Ammon's horn (tissue), 1 donor: ENCODE measurements around the gene DQX1.

Source experiments
- DNase-seq: peaks from one replicate; pipeline ENCODE4 v3.0.0-alpha.2; 2016; ENCODE audit warnings: low spot score

DQX1 gene

DNA sequence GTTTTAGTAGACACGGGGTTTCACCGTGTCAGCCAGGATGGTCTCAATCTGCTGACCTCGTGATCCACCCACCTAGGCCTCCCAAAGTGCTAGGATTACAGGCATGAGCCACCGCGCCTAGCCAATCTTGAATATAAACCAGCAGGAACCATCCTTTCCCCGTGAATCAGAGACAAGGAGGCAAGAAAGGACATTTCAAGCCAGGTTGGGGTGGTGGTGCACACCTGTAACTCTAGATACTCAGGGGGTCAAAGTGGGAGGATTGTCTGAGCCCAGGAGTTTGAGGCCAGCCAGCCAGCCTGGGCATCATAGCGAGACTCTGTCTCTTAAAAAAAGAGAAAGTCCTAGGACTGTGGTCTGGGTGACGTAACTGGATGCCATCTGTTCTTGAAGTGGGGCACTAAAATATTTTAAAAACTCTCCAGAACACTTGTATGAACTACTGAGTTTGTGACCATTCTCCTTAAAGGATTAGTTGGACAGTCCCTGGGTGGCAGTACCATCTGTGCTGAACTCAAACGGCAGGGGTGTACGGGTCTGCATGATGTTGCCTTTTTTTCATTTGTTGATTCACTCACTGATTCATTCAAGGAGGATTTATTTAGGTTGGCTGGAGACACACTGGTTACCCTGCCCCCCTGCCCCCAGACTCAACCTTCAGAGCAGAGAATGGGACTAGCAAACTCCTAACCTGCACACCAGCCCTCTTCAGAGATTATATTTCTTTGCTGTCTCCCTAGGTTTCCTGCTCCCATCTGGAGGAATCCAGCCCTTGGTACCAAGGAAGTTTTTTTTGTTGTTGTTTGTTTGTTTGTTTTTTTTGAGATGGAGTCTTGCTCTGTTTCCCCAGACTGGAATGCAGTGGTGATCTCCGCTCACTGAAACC is 14.7 kb downstream of the DQX1 start:
- no peak for DNase-seq

DNA sequence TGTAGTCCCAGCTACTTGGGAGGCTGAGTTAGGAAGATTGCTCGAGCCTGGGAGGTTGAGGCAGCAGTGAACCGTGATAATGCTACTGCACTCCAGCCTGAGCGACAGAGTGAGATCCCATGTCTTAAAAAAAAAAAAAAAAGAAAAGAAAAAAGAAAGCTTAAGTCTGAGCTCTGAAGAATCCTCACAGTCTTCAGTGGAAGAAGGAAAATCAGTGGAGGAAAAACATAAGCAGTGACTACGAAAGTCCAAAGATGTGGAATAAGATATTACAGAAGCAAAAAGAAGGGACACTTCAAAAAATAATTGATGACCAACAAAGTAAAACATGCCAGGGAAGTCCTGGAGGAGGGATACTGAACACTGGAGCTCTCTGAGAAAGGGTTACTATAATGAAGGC is 15.8 kb downstream of the DQX1 start:
- DNase-seq: no peak

DNA sequence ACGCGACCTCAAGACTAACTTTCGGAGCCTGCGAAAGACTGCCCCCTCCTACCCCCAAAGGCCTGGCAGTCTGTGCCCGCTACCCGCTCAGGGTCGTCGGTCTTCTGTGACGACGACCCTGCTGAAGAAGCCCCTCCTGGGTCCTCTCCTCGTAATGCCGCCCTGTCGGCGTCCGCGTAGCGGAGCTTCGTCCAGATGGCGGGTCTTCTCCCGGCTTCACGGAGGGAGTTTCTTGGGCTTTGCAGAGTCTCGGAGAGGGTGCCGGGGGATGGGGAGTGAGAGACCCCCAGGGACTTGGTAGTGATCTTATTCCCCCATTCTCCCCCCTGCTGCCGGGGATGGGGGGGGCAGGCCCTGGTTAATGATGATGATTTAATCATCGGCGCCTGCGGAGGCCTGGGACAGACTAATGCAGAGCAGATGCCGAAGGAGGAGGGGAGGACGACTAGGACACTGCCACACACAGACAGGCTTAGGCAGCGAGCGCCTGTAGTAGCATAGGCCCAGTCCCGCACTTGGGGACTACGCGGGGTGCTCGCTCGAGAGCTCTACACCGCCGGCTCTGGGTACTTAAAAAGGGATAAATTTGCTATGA is 18.0 kb downstream of the DQX1 start:
- peak; percentile 59 for DNase-seq

DNA sequence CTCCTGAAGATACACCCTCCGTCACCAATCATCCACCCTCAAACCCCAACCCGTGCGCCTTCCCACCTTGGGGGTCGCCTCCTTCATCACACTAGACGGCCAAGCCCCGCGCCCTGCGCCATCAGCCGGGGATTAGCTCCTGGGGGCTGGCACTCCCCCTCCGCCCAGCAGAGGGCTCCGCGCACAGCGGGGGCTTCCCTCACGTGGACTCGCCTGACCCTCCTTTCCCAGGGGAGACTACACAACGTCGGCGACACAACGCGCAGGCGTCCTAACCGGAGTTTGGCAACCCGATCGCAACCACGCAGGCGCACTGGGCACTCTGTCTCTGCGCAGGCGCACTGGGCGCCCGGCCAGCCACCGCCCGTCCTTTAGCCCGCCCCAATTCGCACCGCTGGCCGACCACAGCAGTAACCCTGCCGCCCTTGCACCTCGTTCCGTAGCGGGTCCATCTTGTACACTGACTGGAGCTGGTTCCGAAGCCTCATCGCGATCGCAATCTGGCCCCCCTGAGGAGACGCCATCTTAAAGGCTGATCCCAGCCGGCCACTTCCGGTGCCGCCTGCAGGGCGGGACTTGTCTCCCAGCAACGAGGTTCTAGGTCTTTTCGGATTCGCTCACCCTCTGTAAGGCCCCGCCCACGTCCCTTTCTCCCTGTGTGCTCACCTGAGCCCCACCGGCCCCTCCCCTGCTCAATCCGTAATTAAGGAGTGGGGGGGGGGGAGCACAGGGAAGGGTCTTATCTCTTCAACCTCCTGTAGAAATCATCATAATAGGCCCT is 18.7 kb downstream of the DQX1 start, which contains the start of gene PCGF1:
PCGF1 (minus strand) TSS at position 551 of the 781 bp plus-strand sequence; CDS start at position 524, 27 bp downstream.
- peak; percentile 99 for DNase-seq

DNA sequence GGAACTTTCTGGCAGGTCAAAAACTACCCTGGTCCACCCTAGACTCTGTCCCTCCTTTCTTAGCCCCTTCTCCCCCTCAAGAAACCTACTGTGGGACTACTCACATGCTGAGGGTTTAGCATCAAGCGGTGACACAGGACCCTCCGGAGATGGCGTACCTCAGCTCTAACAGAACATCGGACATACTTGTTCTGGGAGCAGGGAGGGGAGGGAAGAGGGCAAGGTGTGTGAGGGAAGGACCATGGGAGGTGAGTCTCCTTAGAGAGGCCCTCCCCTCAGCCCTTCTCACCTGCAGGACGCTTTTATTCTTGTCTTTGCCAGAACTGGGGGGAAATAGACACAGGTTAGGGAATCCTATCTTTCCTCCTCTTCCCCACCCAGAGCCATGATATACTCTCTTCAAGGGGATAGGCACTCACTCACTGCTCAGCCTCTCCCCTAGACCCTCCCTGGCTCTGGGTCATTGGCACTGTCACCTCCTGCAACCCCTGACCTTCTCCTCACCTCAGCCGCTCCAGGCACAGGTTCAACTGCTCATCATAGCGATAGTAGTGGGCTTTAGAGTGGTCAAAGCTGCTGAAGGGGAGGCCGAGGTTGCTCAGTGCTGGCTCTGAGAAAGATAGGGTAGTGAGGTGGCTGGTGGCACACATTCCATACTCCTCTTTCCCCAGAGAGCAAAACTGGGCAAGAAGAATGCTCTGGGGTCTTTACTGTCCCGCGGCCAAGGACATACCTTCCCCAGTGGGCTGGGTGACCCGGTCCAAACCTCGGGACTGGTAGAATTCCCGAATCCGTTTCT is 20.4 kb downstream of the DQX1 start:
- no peak for DNase-seq

DNA sequence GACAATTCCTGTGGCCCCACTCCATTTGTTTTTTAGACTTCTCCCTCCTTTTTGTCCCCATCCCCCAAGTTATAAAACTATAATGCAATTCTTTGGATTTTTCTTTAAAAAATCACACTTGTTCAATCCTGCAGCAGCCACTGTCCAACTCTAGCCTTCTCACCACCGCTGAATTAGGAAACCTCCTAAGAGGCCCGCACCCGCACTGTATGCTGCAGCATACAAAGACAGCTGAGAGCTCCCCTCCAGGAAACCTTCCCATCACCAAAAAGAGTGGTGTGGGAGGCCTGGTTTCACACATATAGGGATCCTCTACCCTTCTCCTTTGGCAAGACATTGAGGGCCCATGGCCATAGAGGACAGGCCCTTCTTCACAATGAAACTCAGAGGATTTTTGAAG is 21.4 kb downstream of the DQX1 start:
- DNase-seq: no peak

DNA sequence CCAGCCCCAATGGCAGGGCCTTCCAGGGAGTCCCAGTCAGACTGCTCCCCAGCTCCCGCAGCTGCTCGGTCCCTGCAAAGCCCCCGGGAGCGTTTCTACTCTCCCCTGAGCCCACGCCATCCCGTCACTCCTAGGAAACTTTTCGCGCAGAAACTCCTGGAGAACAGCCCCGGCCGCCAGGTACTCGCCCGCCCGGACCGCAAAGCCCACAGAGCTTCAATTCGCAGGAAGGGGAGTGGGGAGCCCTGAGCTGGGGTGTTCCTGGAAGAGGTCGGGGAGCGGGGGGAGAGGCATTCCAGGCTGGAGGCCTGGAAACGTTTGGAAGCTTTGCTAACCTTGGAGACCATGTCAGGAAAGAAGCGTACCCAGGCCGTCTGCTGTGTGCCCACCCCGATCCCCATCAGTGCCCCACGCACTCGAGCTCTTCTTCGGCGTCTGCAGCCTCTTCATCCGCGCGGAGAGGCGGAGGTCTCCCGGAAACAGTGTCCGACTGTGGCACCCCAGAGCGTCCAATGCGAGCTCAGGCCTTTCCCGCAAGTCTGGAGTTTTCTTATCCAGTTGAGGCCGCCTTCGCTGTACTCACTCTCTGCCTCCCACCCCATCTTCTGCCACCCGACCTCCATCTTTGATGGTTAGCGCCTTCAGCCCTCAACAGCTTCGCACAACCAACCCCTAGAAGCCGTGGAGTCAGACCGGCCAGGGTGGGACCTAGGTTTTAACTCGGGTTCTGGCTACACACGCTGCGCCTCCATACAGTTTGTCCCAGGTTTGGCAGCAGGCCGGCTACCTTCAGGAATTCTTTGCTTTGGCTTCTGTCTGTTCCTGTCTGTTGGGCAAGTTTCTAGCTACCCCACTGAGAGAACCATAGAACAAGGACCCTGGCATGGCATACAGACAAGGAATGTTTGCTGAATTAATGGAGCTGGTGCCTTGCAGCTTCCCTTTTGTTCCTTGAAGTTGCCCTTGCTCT is 22.2 kb downstream of the DQX1 start:
- no peak for DNase-seq

DNA sequence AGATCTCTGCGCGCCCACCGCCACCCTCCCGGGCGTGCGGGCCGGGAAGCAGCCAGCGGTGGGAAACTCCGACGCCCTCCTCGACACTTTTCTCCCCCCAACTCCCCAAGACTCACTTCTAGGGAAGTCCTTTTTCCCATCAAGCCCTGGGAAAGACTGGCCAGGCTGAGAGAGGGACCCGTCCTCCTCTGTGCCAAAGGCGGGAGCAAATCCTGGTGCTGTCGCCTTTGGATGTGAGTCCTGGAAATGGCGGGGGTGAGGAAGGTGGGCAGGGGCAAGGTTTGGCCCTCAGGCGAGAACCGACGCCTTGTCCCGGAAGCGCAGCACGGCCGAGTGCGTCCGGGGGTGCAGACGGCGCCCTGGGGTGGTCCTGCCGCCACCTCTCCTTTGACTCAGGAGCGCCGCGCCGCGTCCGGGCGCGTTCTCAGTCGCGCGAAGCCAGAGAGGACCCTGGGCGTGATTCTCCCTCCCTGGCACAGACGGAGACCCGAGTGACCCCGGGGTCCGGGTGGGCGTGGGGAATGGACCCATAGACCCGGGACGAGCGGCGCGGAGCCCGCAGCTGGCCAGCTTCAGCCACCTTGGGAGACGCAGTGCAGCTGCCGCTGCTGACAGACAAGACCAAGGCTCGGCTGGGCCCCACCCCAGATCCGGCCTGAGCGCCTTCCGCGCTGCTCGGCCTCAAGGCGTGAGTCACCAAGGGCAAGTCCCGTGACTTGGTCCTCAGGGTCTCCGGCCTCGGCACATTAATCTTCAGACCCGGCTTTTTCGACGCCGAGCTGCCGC is 23.1 kb downstream of the DQX1 start:
- DNase-seq: no peak

DNA sequence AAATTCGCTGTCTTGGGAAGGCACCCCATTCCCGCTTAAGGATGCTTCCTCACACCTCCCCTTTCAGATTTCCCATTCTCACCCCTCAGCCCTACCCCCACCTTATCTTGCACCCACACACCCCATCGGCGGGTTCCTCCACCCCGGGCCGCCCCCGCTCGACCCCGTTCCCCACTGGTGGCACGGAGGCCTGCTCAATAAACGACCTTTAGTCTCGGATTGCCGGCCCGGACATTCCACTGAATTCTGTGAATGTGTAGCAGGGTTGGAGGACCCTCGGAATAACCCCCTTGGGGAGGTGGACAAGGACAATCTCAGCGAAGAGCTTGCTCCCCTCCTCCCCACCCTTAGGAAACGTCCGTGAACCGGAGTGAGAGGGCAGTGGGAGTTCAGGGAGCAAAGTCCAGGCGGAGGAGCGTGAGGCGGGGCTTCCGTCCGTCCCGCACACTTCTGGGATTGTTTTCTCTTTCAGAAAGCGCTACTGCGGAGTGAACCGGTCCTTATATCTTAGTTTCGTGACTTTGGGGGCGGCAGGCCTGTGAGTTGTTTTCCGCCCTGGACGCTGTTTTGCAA is 23.8 kb downstream of the DQX1 start:
- DNase-seq: no peak

DNA sequence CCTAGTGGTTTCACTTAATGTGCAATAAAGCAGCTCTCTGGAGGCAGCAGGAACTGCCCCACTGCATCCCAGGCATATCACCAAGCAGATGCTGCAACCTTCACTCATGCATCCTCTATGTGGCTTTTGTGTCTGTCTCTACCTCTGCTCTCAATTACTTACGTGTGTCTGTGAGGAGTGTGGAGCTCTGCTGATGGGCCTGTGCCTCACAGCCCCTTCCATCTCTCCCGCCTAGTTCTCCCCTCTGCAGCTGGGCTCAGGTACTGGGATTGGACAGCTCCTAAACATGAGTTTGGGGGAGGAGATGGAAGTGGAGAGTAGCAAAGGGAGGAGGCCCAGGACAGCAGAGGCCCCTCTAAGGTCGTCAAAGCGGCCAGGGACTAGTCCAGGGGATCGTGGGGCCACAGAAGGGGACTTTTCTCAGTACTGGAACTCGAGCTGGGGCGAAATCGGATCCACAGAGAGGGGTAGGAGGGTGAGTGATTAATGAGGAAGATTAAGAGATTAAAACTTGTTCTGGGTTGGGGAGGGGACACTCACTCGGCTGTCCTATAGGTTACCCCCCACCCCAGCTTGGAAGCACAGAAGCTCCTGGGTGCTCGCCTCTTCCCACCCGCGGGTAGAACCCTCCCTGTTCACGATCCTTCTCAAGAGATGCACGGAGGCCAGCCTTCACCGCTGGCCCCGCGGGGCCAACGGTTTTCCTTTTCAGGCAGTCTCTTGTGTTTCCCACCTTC is 24.5 kb downstream of the DQX1 start:
- DNase-seq: no peak

DNA sequence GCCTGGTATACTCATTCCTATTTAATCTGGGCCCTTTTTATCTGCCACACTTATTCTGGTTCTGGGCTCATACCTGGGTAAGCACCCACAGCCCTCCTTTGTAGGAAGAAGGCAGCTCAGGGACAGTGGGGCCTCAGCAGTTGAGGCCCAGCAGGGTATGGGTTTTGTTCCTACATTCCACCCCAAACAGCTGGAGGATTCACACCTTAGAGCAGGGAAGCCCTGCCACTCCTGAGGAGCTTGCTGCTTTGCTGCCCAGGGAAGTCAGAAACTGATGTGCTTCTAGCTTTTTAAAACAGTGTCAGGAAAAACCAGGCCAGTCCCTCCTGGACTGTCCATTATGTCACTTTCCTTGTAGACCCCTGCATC is 25.5 kb downstream of the DQX1 start:
- no peak for DNase-seq

DNA sequence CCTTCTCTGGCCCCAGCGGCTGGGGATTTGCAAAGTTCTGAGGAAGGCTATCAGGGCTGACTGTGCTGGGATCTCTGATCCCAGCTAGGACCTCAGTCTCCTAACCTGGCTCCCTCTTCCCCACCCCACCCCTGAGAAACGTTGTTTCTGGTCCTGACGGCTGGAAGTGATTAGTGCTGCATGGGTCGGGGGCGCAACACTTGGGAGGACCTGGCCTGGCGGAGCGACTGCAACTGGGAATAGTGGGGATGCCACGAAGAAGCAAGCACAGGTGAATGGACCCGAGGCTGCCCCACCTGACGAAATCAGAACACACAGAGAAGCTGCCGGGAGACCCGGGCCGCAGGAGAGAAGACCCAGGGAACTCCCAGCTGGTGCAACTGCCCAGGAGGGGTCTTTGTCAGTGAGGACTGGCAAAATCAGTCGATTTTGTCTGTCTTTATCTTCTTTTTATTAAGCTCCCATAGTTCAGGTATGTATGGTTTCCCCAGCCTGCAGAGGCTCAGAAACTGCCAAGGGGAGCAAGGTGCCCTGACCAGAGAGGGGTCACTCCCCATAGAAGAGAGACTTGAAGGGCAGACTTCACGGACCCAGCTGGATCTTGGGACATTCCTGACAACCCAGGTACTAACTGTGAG is 26.0 kb downstream of the DQX1 start:
- DNase-seq: no peak

DNA sequence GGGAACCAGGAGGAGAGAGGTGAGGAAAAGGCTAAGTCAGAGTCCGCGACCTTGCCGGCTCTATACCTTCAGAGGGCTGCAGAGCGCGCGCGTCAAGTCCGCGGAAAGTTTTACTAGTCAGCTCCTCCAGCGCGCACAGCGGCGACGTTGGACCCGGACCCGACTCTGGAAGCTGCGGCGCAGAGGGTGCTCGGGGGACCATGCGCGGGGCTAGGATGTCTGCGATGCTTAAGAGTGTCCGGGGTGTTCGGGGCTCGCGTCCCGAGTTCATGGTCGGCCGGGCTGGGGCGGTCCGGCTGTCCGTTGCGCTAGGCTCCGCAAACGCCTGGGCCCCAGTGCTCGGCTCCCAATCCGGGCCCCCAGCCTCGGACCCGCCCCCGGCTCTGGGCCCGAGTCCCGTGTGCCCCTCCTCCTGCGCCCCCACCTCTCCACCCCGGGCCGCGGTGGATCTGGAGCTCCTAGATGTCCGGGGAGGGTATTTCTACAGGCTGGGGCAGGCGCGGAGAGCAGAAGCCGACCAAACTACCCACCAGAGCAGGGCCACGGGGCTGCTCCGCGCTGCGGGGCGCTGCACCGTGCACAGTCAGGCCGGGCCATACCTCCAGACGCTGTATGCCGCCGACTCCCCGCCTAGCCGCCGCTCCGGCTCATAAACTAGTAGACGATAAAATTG is 26.6 kb downstream of the DQX1 start, which contains the start of gene LBX2:
LBX2 (minus strand) TSS at position 337 of the 673 bp plus-strand sequence; CDS start at position 271, 66 bp downstream.
- no peak for DNase-seq

DNA sequence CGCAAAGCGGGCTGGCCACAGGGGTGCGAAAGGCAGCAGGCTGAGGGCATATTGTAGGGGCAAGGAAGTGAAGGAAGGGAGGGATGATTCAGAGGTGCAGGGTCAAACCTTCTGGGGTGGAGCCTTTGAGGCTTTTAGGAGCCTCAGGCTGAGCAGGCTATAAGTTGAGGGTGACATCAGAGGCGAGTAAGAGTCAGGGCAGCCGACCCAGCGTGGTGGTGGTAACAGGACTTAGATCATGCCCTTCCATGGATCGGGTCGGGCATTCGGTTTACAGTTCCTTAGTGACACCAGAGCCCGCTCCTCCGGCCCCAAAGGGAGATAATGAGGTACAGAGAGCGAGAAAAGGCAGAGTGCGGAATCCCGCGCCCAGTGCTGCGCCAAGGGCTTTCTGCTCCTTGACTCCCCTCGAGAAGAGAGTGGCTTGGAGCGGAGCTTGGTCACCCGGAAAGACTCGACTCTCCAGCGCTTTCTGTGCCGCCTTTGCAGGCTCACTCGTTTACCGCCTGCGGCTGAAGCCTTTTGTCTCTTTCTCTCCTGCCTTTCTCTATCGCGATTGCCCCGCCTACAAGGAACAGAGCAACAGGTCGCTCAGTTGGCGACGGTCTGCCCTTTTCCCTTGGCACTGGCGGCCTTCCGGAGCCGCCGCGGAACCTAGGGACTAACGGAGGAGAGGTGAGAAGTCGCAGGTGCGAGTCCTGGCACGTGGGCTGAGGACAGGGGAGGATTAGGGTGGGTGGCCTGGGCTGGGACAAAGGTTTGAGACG is 27.3 kb downstream of the DQX1 start:
- DNase-seq: no peak

DNA sequence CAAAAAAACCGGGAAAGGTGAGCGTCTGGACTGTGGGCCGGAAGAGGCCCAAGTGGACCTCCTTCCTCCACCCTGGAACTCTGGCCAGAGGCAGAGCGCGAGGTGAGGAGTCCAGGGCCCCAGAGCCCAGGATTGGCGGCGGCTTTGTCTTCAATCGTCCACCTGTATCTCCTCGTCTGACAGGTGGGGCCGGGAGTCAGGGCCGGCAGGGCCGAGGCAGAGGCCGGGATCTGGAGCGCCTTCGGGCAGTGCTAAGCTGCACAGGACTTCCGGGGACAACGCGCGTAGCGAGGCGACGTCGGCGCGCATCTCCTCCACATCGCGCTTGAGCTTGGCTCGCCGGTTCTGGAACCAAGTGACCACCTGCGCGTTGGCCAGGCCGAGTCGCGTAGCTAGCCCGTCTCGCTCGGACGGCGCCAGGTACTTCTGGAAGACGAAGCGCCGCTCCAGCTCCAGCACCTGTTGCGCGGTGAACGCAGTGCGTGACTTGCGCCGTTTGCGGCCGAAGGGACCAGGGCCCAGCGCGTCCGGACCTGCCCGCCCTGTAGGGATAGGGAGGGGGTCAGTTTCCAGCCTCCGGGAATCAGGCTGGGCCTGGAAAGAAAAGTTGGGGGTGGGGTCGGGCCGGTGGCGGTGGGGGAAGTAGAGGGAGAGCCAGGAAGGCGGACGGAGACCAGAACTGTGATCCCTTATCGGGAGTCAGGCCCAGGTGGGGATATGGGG is 28.1 kb downstream of the DQX1 start:
- no peak for DNase-seq
